ENCODE results near the gene GNAO1.

DNA sequence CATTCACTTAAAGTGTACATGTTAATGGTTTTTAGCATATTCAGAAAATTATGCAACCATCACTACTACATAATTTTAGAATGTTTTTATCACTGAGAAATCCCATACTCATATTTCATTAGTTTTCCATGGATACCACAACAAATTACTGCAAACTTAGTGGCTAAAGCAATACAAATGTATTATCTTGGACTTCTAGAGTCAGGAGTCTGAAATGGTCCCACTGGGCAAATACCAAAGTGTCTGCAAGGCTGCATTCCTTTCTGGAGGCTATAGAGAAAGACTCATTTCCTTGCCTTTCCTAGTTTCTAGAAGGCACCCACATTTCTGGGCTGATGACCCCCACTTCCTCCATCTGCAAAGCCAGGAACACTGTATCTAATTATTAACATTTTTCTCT lies 16.9 kb upstream of the GNAO1 start:
- no peak for TF ChIP-seq POLR2AphosphoS5 (IDR thresholded peaks at IDR 0.05; ENCODE audit: low read depth, low read length)
- TF ChIP-seq, protein P1, sequence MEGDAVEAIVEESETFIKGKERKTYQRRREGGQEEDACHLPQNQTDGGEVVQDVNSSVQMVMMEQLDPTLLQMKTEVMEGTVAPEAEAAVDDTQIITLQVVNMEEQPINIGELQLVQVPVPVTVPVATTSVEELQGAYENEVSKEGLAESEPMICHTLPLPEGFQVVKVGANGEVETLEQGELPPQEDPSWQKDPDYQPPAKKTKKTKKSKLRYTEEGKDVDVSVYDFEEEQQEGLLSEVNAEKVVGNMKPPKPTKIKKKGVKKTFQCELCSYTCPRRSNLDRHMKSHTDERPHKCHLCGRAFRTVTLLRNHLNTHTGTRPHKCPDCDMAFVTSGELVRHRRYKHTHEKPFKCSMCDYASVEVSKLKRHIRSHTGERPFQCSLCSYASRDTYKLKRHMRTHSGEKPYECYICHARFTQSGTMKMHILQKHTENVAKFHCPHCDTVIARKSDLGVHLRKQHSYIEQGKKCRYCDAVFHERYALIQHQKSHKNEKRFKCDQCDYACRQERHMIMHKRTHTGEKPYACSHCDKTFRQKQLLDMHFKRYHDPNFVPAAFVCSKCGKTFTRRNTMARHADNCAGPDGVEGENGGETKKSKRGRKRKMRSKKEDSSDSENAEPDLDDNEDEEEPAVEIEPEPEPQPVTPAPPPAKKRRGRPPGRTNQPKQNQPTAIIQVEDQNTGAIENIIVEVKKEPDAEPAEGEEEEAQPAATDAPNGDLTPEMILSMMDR (IDR thresholded peaks at IDR 0.05): no peak
- no peak for TF ChIP-seq NRF1 (IDR thresholded peaks at IDR 0.05; ENCODE audit: low read depth, low read length)
- no peak for TF ChIP-seq EZH2phosphoT487 (IDR thresholded peaks at IDR 0.05; ENCODE audit: borderline replicate concordance, low read depth)
